WTC11 (cell line): Measurements from ENCODE around the gene PTPRK. TPM values are rescaled to one million over a fixed set of nuclear protein-coding genes. Genes with fewer than 3 reads are reported as not detected.

ENCODE experiments used
- ATAC-seq: fragments of 200-7000 bp; cut with Tn5 transposase; 2 replicates; pipeline ENCODE4 v1.10.0; 2021; ENCODE audit warnings: mild to moderate bottlenecking, moderate library complexity
- CTCF ChIA-PET: fragments of 300-600 bp; sonication (Branson Sonifier 250); formaldehyde crosslinking; loops from one replicate; lab custom pipeline; 2021; ENCODE audit warnings: antibody characterized with exemption; lab: Charles Lee
- POLR2A ChIA-PET: fragments of 350-600 bp; sonication (Branson Sonifier 250); formaldehyde crosslinking; loops from one replicate; lab custom pipeline; 2021; ENCODE audit warnings: antibody characterized with exemption; lab: Charles Lee
- DNase-seq: peaks from one replicate; pipeline ENCODE4 v3.0.0; 2021; ENCODE audit warnings: low spot score
- H3K27ac Mint-ChIP-seq: 2 replicates; pipeline ENCODE4 v1.8.0; 2021; ENCODE audit warnings: mixed read lengths
- H3K27me3 Mint-ChIP-seq: 2 replicates; pipeline ENCODE4 v1.8.0; 2021; ENCODE audit warnings: low read depth, mild to moderate bottlenecking, moderate library complexity, mixed read lengths
- H3K36me3 Mint-ChIP-seq: 2 replicates; pipeline ENCODE4 v1.8.0; 2021; ENCODE audit warnings: mixed read lengths
- H3K4me1 Mint-ChIP-seq: 2 replicates; pipeline ENCODE4 v1.8.0; 2022; ENCODE audit warnings: mixed read lengths
- H3K4me3 Mint-ChIP-seq: 2 replicates; pipeline ENCODE4 v1.8.0; 2021; ENCODE audit warnings: mild to moderate bottlenecking, moderate library complexity, mixed read lengths
- H3K9me3 Mint-ChIP-seq: 2 replicates; pipeline ENCODE4 v1.8.0; 2021; ENCODE audit warnings: mixed read lengths
- AR ChIP-seq: fragments of 250-450 bp; sonication (Bioruptor Pico); IDR thresholded peaks from 2 replicates; pipeline ENCODE4 v1.9.0; 2021; ENCODE audit warnings: mild to moderate bottlenecking
- E2F4 ChIP-seq: sonication (generic); formaldehyde crosslinking; IDR thresholded peaks from 2 replicates; pipeline ENCODE4 v1.8.1; 2022; ENCODE audit warnings: low read depth, mild to moderate bottlenecking, moderate library complexity, missing genetic modification reagents, borderline replicate concordance
- FOXP4 ChIP-seq: sonication (generic); formaldehyde crosslinking; IDR thresholded peaks from 2 replicates; pipeline ENCODE4 v1.8.0; 2022; ENCODE audit warnings: mild to moderate bottlenecking, missing genetic modification reagents
- GRHL2 ChIP-seq: fragments of 250-450 bp; sonication (Bioruptor Pico); IDR thresholded peaks from 2 replicates; pipeline ENCODE4 v1.8.0; 2022; ENCODE audit warnings: mild to moderate bottlenecking, moderate library complexity; ENCODE audit not compliant: insufficient replicate concordance, severe bottlenecking
- JUN ChIP-seq: sonication (generic); formaldehyde crosslinking; IDR thresholded peaks from 2 replicates; pipeline ENCODE4 v1.8.0; 2023; ENCODE audit warnings: mild to moderate bottlenecking, missing genetic modification reagents
- KAT7 ChIP-seq: sonication (generic); formaldehyde crosslinking; IDR thresholded peaks from 2 replicates; pipeline ENCODE4 v1.8.1; 2023; ENCODE audit warnings: missing genetic modification reagents, mild to moderate bottlenecking, borderline replicate concordance
- NFE2L1 ChIP-seq: sonication (generic); formaldehyde crosslinking; IDR thresholded peaks from 2 replicates; pipeline ENCODE4 v1.8.1; 2023; ENCODE audit warnings: missing genetic modification reagents
- PRDM15 ChIP-seq: sonication (generic); formaldehyde crosslinking; IDR thresholded peaks from 2 replicates; pipeline ENCODE4 v1.8.0; 2022; ENCODE audit warnings: missing genetic modification reagents
- RELA ChIP-seq: sonication (generic); formaldehyde crosslinking; IDR thresholded peaks from 2 replicates; pipeline ENCODE4 v1.8.1; 2022; ENCODE audit warnings: missing genetic modification reagents, mild to moderate bottlenecking, borderline replicate concordance
- SOX15 ChIP-seq: fragments of 250-450 bp; sonication (Bioruptor Pico); IDR thresholded peaks from 2 replicates; pipeline ENCODE4 v1.9.0; 2021; ENCODE audit warnings: mild to moderate bottlenecking
- STAT6 ChIP-seq: sonication (generic); formaldehyde crosslinking; conservative IDR thresholded peaks from 2 replicates; pipeline ENCODE4 v1.8.1; 2023; ENCODE audit warnings: mild to moderate bottlenecking, low read depth, missing genetic modification reagents, moderate library complexity
- USF2 ChIP-seq: sonication (generic); formaldehyde crosslinking; IDR thresholded peaks from 2 replicates; pipeline ENCODE4 v1.8.1; 2023; ENCODE audit warnings: mild to moderate bottlenecking, missing genetic modification reagents, moderate library complexity
- ZNF121 ChIP-seq: sonication (generic); formaldehyde crosslinking; IDR thresholded peaks from 2 replicates; pipeline ENCODE4 v1.8.0; 2023; ENCODE audit warnings: missing genetic modification reagents
- ZNF317 ChIP-seq: sonication (generic); formaldehyde crosslinking; IDR thresholded peaks from 2 replicates; pipeline ENCODE4 v1.8.1; 2023; ENCODE audit warnings: low read depth, mild to moderate bottlenecking, moderate library complexity, missing genetic modification reagents, borderline replicate concordance
- ZNF396 ChIP-seq: fragments of 250-450 bp; sonication (Bioruptor Pico); IDR thresholded peaks from 2 replicates; pipeline ENCODE4 v1.8.0; 2021; ENCODE audit warnings: mild to moderate bottlenecking, moderate library complexity, borderline replicate concordance
- total RNA-seq: library from RNA; stranded (reverse); gene quantifications from 3 replicates; pipeline ENCODE4 v1.2.3, GENCODE V29; 2021

The PTPRK gene
- total RNA-seq, 1 experiment from 2014 or later: 44.8 TPM

GRCh38 chr6:127954082-127954481, 566.3 kb downstream of the PTPRK start (continued):
- no peak for TF ChIP-seq AR (CRISPR knock-in tag)
- no peak for TF ChIP-seq ZNF396
- TF ChIP-seq JUN (CRISPR knock-in tag): no peak
- no peak for TF ChIP-seq E2F4 (CRISPR knock-in tag)
- no peak for TF ChIP-seq KAT7 (CRISPR knock-in tag)
- TF ChIP-seq RELA (CRISPR knock-in tag): no peak
- no peak for TF ChIP-seq PRDM15 (CRISPR knock-in tag)
- no peak for TF ChIP-seq SOX15 (CRISPR knock-in tag)
- TF ChIP-seq FOXP4: no peak
- no peak for TF ChIP-seq NFE2L1 (CRISPR knock-in tag)
- no peak for TF ChIP-seq STAT6 (CRISPR knock-in tag)
- no peak for TF ChIP-seq ZNF317 (CRISPR knock-in tag)

GRCh38 chr6:127952831-127953230, 567.6 kb downstream of the PTPRK start:
- ATAC-seq: no peak
- no peak for TF ChIP-seq GRHL2 (CRISPR knock-in tag)
- TF ChIP-seq JUN (CRISPR knock-in tag): no peak
- no peak for TF ChIP-seq E2F4 (CRISPR knock-in tag)
- TF ChIP-seq AR (CRISPR knock-in tag): no peak
- no peak for TF ChIP-seq USF2 (CRISPR knock-in tag)
- TF ChIP-seq ZNF121: no peak
- ChIA-PET CTCF (no interaction called here), POLR2A (no interaction called here)
- no peaks in the 10 kb centered on the region for H3K9me3 Mint-ChIP-seq
- no peak for DNase-seq
- H3K27me3 Mint-ChIP-seq: no peaks in the 10 kb centered on the region
- no peak overlapping the region for H3K27ac Mint-ChIP-seq
- peaks cover 4% of the 10 kb centered on the region for H3K4me1 Mint-ChIP-seq
- no peak overlapping the region for H3K4me3 Mint-ChIP-seq
- no peaks in the 10 kb centered on the region for H3K36me3 Mint-ChIP-seq
